Endothelial cell (in vitro differentiated cells): ENCODE data around the gene DNAH3. TPM values are rescaled to one million over a fixed set of nuclear protein-coding genes. Genes with fewer than 3 reads are reported as not detected.

ENCODE experiments used
- DNase-seq: peaks from one replicate; pipeline ENCODE4 v3.0.0; 2021; ENCODE audit warnings: low spot score
- H3K27ac Mint-ChIP-seq: one replicate; pipeline ENCODE4 v1.8.0; 2021; ENCODE audit warnings: mixed read lengths, inconsistent platforms; ENCODE audit not compliant: unreplicated experiment
- H3K27me3 Mint-ChIP-seq: one replicate; pipeline ENCODE4 v1.8.0; 2021; ENCODE audit warnings: mild to moderate bottlenecking, moderate library complexity, mixed read lengths, inconsistent platforms; ENCODE audit not compliant: unreplicated experiment
- H3K36me3 Mint-ChIP-seq: one replicate; pipeline ENCODE4 v1.8.0; 2021; ENCODE audit warnings: mild to moderate bottlenecking, low read depth, mixed read lengths, inconsistent platforms; ENCODE audit not compliant: unreplicated experiment
- H3K4me1 Mint-ChIP-seq: one replicate; pipeline ENCODE4 v1.8.0; 2021; ENCODE audit warnings: mild to moderate bottlenecking, mixed read lengths, inconsistent platforms; ENCODE audit not compliant: unreplicated experiment
- H3K4me3 Mint-ChIP-seq: one replicate; pipeline ENCODE4 v1.8.0; 2021; ENCODE audit warnings: mild to moderate bottlenecking, mixed read lengths, inconsistent platforms; ENCODE audit not compliant: unreplicated experiment
- H3K9me3 Mint-ChIP-seq: one replicate; pipeline ENCODE4 v1.8.0; 2021; ENCODE audit warnings: mixed read lengths, inconsistent platforms; ENCODE audit not compliant: unreplicated experiment
- total RNA-seq: library from RNA; stranded (reverse); fragmentation: NEBNext Ultra II Directional; extraction: Animal tissue kit (Norgen Biotek cat#: 25700); gene quantifications from one replicate; pipeline ENCODE4 v1.2.1, GENCODE V29; 2021; ENCODE audit not compliant: unreplicated experiment
- TF ChIP-seq, protein P1 (sequence below): fragments of 200-600 bp; sonication (generic); IDR thresholded peaks from one replicate; pipeline ENCODE4 v1.5.0; 2021; ENCODE audit warnings: antibody characterized with exemption; ENCODE audit not compliant: unreplicated experiment

Gene DNAH3
- total RNA-seq, 1 donor from 2014 or later, result 0.05 TPM

DNA sequence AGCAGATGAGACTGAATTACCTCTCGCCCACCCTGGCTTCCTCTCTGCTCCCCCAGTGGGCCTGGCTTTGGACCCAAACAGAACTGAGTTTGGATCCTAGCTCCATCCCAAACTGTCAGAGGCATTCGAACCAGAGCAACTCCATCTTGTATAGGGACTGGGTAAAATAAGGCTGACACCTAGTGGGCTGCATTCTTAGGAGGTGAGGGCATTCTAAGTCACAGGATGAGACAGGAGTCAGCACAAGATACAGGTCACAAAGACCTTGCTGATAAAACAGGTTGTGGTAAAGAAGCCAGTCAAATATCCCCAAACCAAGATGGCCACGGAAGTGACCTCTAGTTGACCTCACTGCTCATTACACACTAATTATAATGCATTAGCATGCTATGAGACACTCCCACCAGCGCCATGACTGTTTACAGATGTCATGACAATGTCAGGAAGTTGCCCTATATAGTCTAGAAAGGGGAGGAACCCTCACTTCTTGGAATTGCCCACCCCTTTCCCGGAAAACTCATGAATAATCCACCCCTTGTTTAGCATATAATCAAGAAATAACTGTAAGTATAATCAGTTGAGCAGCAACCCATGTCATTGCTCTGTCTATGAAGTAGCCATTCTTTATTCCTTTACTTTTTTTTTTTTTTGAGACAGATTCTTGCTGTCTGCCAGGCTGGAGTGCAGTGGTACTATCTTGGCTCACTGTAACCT lies 205.6 kb downstream of the DNAH3 start:
- DNase-seq, result no peak
- no peaks in the 10 kb centered on the region for H3K4me1 Mint-ChIP-seq
- H3K36me3 Mint-ChIP-seq, result no peaks in the 10 kb centered on the region
- no peak overlapping the region for H3K27ac Mint-ChIP-seq
- TF ChIP-seq, protein P1, sequence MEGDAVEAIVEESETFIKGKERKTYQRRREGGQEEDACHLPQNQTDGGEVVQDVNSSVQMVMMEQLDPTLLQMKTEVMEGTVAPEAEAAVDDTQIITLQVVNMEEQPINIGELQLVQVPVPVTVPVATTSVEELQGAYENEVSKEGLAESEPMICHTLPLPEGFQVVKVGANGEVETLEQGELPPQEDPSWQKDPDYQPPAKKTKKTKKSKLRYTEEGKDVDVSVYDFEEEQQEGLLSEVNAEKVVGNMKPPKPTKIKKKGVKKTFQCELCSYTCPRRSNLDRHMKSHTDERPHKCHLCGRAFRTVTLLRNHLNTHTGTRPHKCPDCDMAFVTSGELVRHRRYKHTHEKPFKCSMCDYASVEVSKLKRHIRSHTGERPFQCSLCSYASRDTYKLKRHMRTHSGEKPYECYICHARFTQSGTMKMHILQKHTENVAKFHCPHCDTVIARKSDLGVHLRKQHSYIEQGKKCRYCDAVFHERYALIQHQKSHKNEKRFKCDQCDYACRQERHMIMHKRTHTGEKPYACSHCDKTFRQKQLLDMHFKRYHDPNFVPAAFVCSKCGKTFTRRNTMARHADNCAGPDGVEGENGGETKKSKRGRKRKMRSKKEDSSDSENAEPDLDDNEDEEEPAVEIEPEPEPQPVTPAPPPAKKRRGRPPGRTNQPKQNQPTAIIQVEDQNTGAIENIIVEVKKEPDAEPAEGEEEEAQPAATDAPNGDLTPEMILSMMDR, result no peak
- no peak overlapping the region for H3K4me3 Mint-ChIP-seq
- H3K27me3 Mint-ChIP-seq, result no peaks in the 10 kb centered on the region
- H3K9me3 Mint-ChIP-seq, result no peaks in the 10 kb centered on the region

DNA sequence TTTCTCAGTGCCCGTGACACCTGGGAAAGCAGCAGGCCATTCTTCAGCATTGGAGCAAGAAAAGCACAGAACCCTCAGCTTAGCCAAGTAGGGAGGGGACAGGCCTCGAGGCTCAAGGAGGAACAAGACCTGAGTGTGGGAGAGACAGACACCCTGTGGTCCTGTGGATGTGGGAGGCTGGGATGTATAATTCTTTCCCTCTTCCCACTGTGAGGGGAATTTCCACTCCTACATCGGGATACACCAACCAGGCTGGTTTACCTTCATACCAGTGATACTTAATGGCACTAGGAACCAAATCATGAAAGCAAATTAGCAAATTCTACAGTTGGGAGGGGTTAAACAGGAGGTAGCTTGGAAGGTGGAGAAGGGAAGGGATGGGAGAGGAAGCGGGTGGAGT lies 208.4 kb downstream of the DNAH3 start:
- Mint-ChIP-seq H3K9me3 (no peaks in the 10 kb centered on the region), H3K36me3 (no peaks in the 10 kb centered on the region), H3K27ac (no peak overlapping the region), H3K27me3 (peaks cover 2% of the 10 kb centered on the region), H3K4me1 (no peaks in the 10 kb centered on the region), H3K4me3 (no peak overlapping the region)
- TF ChIP-seq, protein P1, result no peak
- no peak for DNase-seq

DNA sequence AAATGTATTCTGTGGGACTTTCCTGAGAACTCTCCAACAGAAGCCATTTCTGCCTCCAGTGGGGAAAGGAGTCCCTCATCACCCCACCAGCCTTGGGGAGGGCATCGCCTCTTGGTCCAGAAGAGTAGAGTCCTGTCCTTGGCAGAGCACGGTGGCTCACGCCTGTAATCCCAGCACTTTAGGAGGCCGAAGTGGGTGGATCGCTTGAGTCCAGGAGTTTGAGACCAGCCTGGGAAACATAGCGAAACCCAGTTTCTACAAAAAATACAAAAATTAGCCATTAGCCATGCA lies 209.1 kb downstream of the DNAH3 start:
- no peak for DNase-seq

DNA sequence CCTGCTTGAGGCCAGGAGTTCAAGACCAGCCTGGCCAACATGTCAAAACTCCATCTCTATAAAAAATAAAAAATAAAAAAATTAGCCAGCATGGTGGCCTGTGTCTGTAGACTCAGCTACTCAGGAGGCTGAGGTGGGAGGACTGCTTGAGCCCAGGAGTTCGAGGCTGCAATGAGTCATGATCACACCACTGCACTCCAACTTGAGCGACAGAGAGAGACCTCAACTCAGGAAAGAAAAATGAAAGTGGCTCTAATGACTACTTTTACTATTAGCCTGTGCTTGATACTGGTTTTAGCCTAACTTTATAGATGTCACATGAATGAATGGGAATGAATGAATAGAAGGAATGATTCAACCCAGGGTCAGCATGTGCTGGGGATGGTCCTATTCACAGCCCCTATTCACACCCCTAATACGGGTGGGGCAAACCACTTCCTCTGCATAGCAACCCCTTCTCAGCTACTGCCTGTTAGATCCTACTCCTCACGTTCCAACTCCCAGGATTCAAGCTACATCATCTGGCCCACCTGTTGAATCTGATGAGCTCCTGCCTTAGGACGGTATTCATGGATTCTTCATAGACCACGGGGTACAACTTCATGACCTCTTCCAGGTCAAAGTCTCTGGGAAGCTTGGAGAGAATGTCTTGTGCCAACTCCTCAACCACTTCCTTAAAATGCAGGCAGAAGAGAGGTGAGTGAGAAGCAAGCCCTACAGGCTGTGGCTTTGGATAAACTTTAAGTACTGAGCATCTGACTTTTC lies 209.6 kb downstream of the DNAH3 start:
- Mint-ChIP-seq H3K4me3 (no peak overlapping the region), H3K4me1 (no peaks in the 10 kb centered on the region), H3K36me3 (no peaks in the 10 kb centered on the region), H3K27me3 (peaks cover 2% of the 10 kb centered on the region), H3K9me3 (no peaks in the 10 kb centered on the region), H3K27ac (no peak overlapping the region)
- DNase-seq, result no peak
- TF ChIP-seq, protein P1, result no peak

More for the DNA sequence above, 209.1 kb downstream of the DNAH3 start:
- Mint-ChIP-seq H3K27me3 (peaks cover 2% of the 10 kb centered on the region), H3K9me3 (no peaks in the 10 kb centered on the region), H3K4me1 (no peaks in the 10 kb centered on the region), H3K4me3 (no peak overlapping the region), H3K27ac (no peak overlapping the region), H3K36me3 (no peaks in the 10 kb centered on the region)
- TF ChIP-seq, protein P1, result no peak

DNA sequence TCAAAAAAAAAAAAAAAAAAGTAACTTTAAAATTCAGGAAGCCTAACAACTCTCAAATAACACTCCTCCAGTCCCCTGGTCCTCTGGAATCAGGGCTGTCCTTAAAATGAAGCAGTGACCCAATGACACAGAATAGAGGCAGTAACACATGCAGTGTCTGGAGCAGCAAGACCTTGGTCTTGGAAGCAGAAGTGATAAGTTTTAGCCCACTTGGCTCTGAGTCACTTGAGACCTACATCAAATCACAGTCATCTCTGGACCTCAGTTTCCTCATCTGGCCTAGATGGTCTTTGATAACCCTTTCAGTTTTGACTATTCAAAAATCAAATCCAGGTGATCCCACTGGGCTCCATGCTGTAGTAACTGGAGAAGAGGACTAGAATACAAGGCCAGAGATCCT lies 211.0 kb downstream of the DNAH3 start:
- Mint-ChIP-seq H3K4me3 (no peak overlapping the region), H3K27me3 (peaks cover 2% of the 10 kb centered on the region)
- TF ChIP-seq, protein P1, result no peak

More for the DNA sequence above, 211.0 kb downstream of the DNAH3 start:
- Mint-ChIP-seq H3K27ac (no peak overlapping the region), H3K4me1 (no peaks in the 10 kb centered on the region), H3K9me3 (no peaks in the 10 kb centered on the region), H3K36me3 (no peaks in the 10 kb centered on the region)
- DNase-seq, result no peak
